Ascending aorta (tissue), 2 donors: ENCODE data around the gene GNA14. TPM values are rescaled to one million over a fixed set of nuclear protein-coding genes. Genes with fewer than 3 reads are reported as not detected.
A peak's percentile ranks its signal among the peaks of the same experiment; 100 is the strongest.

ENCODE experiments used
- DNase-seq, 2 donors: peaks; one replicate each; pipeline ENCODE4 v3.0.0-alpha.2; 2019; ENCODE audit warnings: low spot score in 2 of 2
- H3K27ac ChIP-seq, 2 donors: fragments of 200-600 bp; sonication (generic); one replicate each; pipeline ENCODE4 v1.5.1; 2016 to 2017; ENCODE audit warnings: mild to moderate bottlenecking in 1 of 2
- H3K27me3 ChIP-seq: fragments of 200-600 bp; sonication (generic); one replicate; pipeline ENCODE4 v1.5.1; 2017
- H3K36me3 ChIP-seq, 2 donors: fragments of 200-600 bp; sonication (generic); one replicate each; pipeline ENCODE4 v1.5.1; 2016
- H3K4me1 ChIP-seq, 2 donors: fragments of 200-600 bp; sonication (generic); one replicate each; pipeline ENCODE4 v1.5.1; 2016 to 2017; ENCODE audit warnings: mild to moderate bottlenecking in 1 of 2
- H3K4me3 ChIP-seq, 2 donors: fragments of 200-600 bp; sonication (generic); one replicate each; pipeline ENCODE4 v1.5.1; 2016 to 2017; ENCODE audit warnings: mild to moderate bottlenecking in 1 of 2
- H3K9me3 ChIP-seq, 2 donors: fragments of 200-600 bp; sonication (generic); one replicate each; pipeline ENCODE4 v1.5.1; 2016
- CTCF ChIP-seq, 3 experiments: fragments of 200-600 bp in 2 of 3; fragments of 450-650 bp in 1 of 3; sonication (generic) in 2 of 3; IDR thresholded peaks; one replicate each; pipeline ENCODE4 v1.5.1; 2016 to 2019; ENCODE audit warnings: antibody characterized with exemption in 3 of 3, mild to moderate bottlenecking in 1 of 3, moderate library complexity in 1 of 3
- intact Hi-C: fragments of 100-400 bp; cut with DNase I; formaldehyde crosslinking; loops from one replicate; pipeline ENCODE4 v1.15.1; 2023
- total RNA-seq: library from RNA; depleted of rRNA; stranded (reverse); fragments of >200 nt; gene quantifications from one replicate; pipeline ENCODE4 v1.1.0, GENCODE V29; 2016

The GNA14 gene
- total RNA-seq, 1 donor from 2014 or later: 3.5 TPM

DNA sequence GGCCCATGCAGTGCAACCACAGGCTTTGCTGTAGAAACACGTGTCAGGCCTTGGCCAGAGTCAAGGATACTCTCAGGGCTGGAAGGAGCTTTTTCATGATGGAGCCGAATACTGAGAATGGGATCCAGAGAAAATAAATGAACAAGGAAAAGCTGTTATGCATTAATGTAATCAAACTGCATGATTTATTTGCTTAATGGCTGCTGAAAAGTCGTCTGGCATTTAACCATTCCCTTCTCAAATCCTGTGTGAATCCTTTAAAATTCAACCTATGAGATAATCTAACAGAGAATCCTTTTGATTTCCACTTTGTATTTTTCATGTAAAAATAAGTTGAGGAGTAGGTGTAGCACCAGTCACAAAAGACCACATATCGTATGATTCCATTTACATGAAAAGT lies 24.1 kb upstream of the GNA14 start:
- Histone ChIP-seq H3K4me3 (no peak overlapping the region), H3K36me3 (no peaks in the 10 kb centered on the region), H3K9me3 (no peaks in the 10 kb centered on the region), H3K4me1 (no peaks in the 10 kb centered on the region), H3K27ac (no peak overlapping the region), H3K27me3 (no peaks in the 10 kb centered on the region)
- intact Hi-C loops: no loop called here
- TF ChIP-seq CTCF (IDR thresholded peaks at IDR 0.05): no peak
- DNase-seq: no peak

DNA sequence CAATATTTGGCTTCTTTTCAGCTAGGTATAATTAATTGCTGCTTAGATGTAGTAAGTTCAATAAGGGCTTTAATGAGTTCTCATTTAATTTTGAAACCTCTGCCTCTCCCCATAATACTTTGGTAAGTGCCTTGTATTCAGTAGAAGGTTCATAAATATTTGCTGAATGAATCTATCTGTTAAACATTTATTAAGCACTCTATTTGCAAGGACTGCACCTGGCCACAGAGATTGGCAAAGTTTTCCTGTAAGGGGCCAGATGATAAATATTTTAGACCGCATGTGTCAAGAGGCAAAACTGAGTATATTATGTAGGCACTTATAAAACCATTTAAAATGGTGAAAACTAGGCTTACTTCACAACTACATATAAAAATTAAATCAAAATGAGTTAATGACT lies 19.0 kb upstream of the GNA14 start:
- TF ChIP-seq CTCF (IDR thresholded peaks at IDR 0.05): no peak
- intact Hi-C loops: no loop called here

DNA sequence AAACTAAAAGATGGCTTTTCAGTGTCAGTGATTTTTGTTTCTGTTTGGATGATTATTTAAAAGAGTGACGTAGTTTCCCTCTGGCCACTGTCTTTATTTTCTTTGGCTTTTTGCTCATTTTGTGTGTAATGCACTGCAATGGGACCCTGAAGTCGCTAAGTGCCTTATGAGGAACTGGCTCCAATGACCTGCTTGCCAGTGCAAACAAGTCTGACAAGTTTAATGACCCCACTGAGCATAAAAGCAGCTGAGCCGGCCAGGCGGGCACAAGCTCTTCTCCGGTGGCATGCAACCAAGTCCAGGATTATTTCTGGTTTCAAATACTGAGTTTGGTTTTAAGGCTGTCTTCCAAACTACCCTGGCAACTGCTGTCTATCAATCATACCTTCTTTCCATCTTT lies 15.6 kb upstream of the GNA14 start:
- intact Hi-C loops: loop anchor here (5.0 kb wide), 1 partner anchor 369 kb away; the partner anchor contains the start of gene GNAQ
- H3K4me3 ChIP-seq: no peak overlapping the region
- DNase-seq: peak in 1 of 2 donors; percentile 68

More for the DNA sequence above, 19.0 kb upstream of the GNA14 start:
- H3K36me3 ChIP-seq: no peaks in the 10 kb centered on the region
- no peak for DNase-seq
- H3K4me3 ChIP-seq: no peak overlapping the region
- H3K9me3 ChIP-seq: no peaks in the 10 kb centered on the region
- no peak overlapping the region for H3K27ac ChIP-seq
- peaks cover 0 to 12% of the 10 kb centered on the region in 2 donors for H3K4me1 ChIP-seq
- no peaks in the 10 kb centered on the region for H3K27me3 ChIP-seq

GRCh38 chr9:77661566-77662085 lies 13.5 kb upstream of the GNA14 start:
- intact Hi-C loops: loop anchor here (5.0 kb wide), 1 partner anchor 371 kb away; the partner anchor contains the start of gene GNAQ
- DNase-seq: no peak
- H3K27me3 ChIP-seq: no peaks in the 10 kb centered on the region
- peaks cover 0 to 12% of the 10 kb centered on the region in 2 donors for H3K4me1 ChIP-seq
- H3K4me3 ChIP-seq: no peak overlapping the region
- no peak for TF ChIP-seq CTCF (IDR thresholded peaks at IDR 0.05)
- H3K27ac ChIP-seq: no peak overlapping the region
- no peaks in the 10 kb centered on the region for H3K36me3 ChIP-seq
- no peaks in the 10 kb centered on the region for H3K9me3 ChIP-seq

More for the DNA sequence above, 15.6 kb upstream of the GNA14 start:
- Histone ChIP-seq H3K4me1 (peaks cover 0 to 12% of the 10 kb centered on the region in 2 donors), H3K27ac (peak overlapping the region in 1 of 2 donors; percentile 27), H3K36me3 (no peaks in the 10 kb centered on the region), H3K9me3 (no peaks in the 10 kb centered on the region), H3K27me3 (no peaks in the 10 kb centered on the region)
- no peak for TF ChIP-seq CTCF (IDR thresholded peaks at IDR 0.05)

- no peak for DNase-seq
- peaks cover 0 to 12% of the 10 kb centered on the region in 2 donors for H3K4me1 ChIP-seq
- H3K27me3 ChIP-seq: no peaks in the 10 kb centered on the region
- H3K27ac ChIP-seq: no peak overlapping the region
- no peaks in the 10 kb centered on the region for H3K9me3 ChIP-seq
- intact Hi-C loops: loop anchor here (5.0 kb wide), 1 partner anchor 372 kb away; the partner anchor contains the start of gene GNAQ
- no peak for TF ChIP-seq CTCF (IDR thresholded peaks at IDR 0.05)
- H3K36me3 ChIP-seq: no peaks in the 10 kb centered on the region
- no peak overlapping the region for H3K4me3 ChIP-seq
Measured at GRCh38 chr9:77659926-77660325, 11.8 kb upstream of the GNA14 start.
